ENCODE data around the gene STMP1. TPM values are rescaled to one million over a fixed set of nuclear protein-coding genes. Genes with fewer than 3 reads are reported as not detected.

The STMP1 gene
- total RNA-seq, 1 donor from 2014 or later, result 28.2 TPM

GRCh38 chr7:135658564-135658963, 3.8 kb upstream of the STMP1 start:
- TF ChIP-seq CTCF (IDR thresholded peaks at IDR 0.05; ENCODE audit: borderline replicate concordance), result no peak
- DNase-seq, result no peak
- Histone ChIP-seq H3K4me1 (peaks cover 19% of the 10 kb centered on the region), H3K9me3 (replicated peaks) (no peaks in the 10 kb centered on the region), H3K27ac (replicated peaks) (no peak overlapping the region), H3K4me3 (no peak overlapping the region), H3K27me3 (ENCODE audit: low read depth) (no peaks in the 10 kb centered on the region), H3K36me3 (no peaks in the 10 kb centered on the region)
- intact Hi-C loops (cut with micrococcal nuclease), result no loop called here

- no peak for DNase-seq
- intact Hi-C loops (cut with micrococcal nuclease), result no loop called here
- TF ChIP-seq CTCF (IDR thresholded peaks at IDR 0.05; ENCODE audit: borderline replicate concordance), result no peak
These were observed 3.0 kb upstream of the STMP1 start for GRCh38 chr7:135659159-135659846.

GRCh38 chr7:135661311-135662122, 797 bp upstream of the STMP1 start:
- Histone ChIP-seq H3K4me1 (peaks cover 48% of the 10 kb centered on the region), H3K27me3 (ENCODE audit: low read depth) (no peaks in the 10 kb centered on the region), H3K36me3 (no peaks in the 10 kb centered on the region), H3K4me3 (peak overlapping the region; percentile 88), H3K9me3 (replicated peaks) (no peaks in the 10 kb centered on the region), H3K27ac (replicated peaks) (peak overlapping the region; percentile 97)
- no peak for DNase-seq
- no peak for TF ChIP-seq CTCF (IDR thresholded peaks at IDR 0.05; ENCODE audit: borderline replicate concordance)
- intact Hi-C loops (cut with micrococcal nuclease), result no loop called here

More at GRCh38 chr7:135659159-135659846, 3.0 kb upstream of the STMP1 start:
- Histone ChIP-seq H3K9me3 (replicated peaks) (no peaks in the 10 kb centered on the region), H3K27me3 (ENCODE audit: low read depth) (no peaks in the 10 kb centered on the region), H3K4me3 (no peak overlapping the region), H3K36me3 (no peaks in the 10 kb centered on the region), H3K27ac (replicated peaks) (no peak overlapping the region), H3K4me1 (peaks cover 26% of the 10 kb centered on the region)

- H3K27ac ChIP-seq (replicated peaks), result peak overlapping the region; percentile 97
- no peaks in the 10 kb centered on the region for H3K9me3 ChIP-seq (replicated peaks)
- no peaks in the 10 kb centered on the region for H3K27me3 ChIP-seq (ENCODE audit: low read depth)
- TF ChIP-seq CTCF (IDR thresholded peaks at IDR 0.05; ENCODE audit: borderline replicate concordance), result peak; percentile 91
- H3K36me3 ChIP-seq, result no peaks in the 10 kb centered on the region
- DNase-seq, result no peak
- H3K4me1 ChIP-seq, result peaks cover 53% of the 10 kb centered on the region
- intact Hi-C loops (cut with micrococcal nuclease), result no loop called here
- H3K4me3 ChIP-seq, result peak overlapping the region; percentile 88
These were observed 266 bp upstream of the STMP1 start for GRCh38 chr7:135662123-135662372.

GRCh38 chr7:135664046-135664589, 1.8 kb downstream of the STMP1 start:
- H3K4me3 ChIP-seq, result peak overlapping the region; percentile 88
- intact Hi-C loops (cut with micrococcal nuclease), result no loop called here
- H3K27ac ChIP-seq (replicated peaks), result peak overlapping the region; percentile 97
- no peaks in the 10 kb centered on the region for H3K36me3 ChIP-seq
- H3K9me3 ChIP-seq (replicated peaks), result no peaks in the 10 kb centered on the region
- no peak for TF ChIP-seq CTCF (IDR thresholded peaks at IDR 0.05; ENCODE audit: borderline replicate concordance)
- H3K27me3 ChIP-seq (ENCODE audit: low read depth), result no peaks in the 10 kb centered on the region
- no peak for DNase-seq
- peaks cover 74% of the 10 kb centered on the region for H3K4me1 ChIP-seq

Data from left ventricle myocardium inferior (tissue), 1 donor.